ENCODE data around the gene CHCHD3.
A peak's percentile ranks its signal among the peaks of the same experiment; 100 is the strongest.

The CHCHD3 gene

GRCh38 chr7:132764762-132765161 is 317.1 kb downstream of the CHCHD3 start:
- no peak for DNase-seq

GRCh38 chr7:132760866-132761265 is 321.0 kb downstream of the CHCHD3 start:
- no peak for DNase-seq

- no peak for DNase-seq
Observed at GRCh38 chr7:132760244-132760623, 321.7 kb downstream of the CHCHD3 start.

GRCh38 chr7:132759482-132760243 is 322.2 kb downstream of the CHCHD3 start:
- no peak for DNase-seq

- no peak for DNase-seq
Observed at GRCh38 chr7:132758986-132759385, 322.9 kb downstream of the CHCHD3 start.

GRCh38 chr7:132757783-132758182 is 324.1 kb downstream of the CHCHD3 start:
- no peak for DNase-seq

GRCh38 chr7:132756484-132756990 is 325.4 kb downstream of the CHCHD3 start:
- DNase-seq = no peak

- no peak for DNase-seq
Observed at GRCh38 chr7:132755538-132756483, 326.1 kb downstream of the CHCHD3 start.

- no peak for DNase-seq
Observed at GRCh38 chr7:132752431-132752830, 329.5 kb downstream of the CHCHD3 start.

GRCh38 chr7:132751244-132751647 is 330.6 kb downstream of the CHCHD3 start:
- no peak for DNase-seq

GRCh38 chr7:132750530-132751217 is 331.2 kb downstream of the CHCHD3 start:
- DNase-seq = no peak

GRCh38 chr7:132750096-132750495 is 331.8 kb downstream of the CHCHD3 start:
- no peak for DNase-seq

- DNase-seq = no peak
Observed at GRCh38 chr7:132745510-132745909, 336.4 kb downstream of the CHCHD3 start.

- no peak for DNase-seq
Observed at GRCh38 chr7:132743974-132744373, 337.9 kb downstream of the CHCHD3 start.

- no peak for DNase-seq
Observed at GRCh38 chr7:132742189-132742612, 339.7 kb downstream of the CHCHD3 start.

GRCh38 chr7:132740176-132740575 is 341.7 kb downstream of the CHCHD3 start:
- DNase-seq = no peak

GRCh38 chr7:132739271-132739955 is 342.5 kb downstream of the CHCHD3 start:
- peak; percentile 13 for DNase-seq

- DNase-seq = no peak
Observed at GRCh38 chr7:132738254-132738653, 343.6 kb downstream of the CHCHD3 start.

GRCh38 chr7:132735476-132735875 is 346.4 kb downstream of the CHCHD3 start:
- DNase-seq = no peak

Data from activated CD8-positive, alpha-beta memory T cell treated with anti-CD3 and anti-CD28 coated beads for 24 hours (primary cell).